Ishikawa (cell line): ENCODE data around the gene PER2.

Experiments used
- CEBPB ChIP-seq: IDR thresholded peaks from 2 replicates; pipeline ENCODE4 v1.6.1; 2012
- EGR1 ChIP-seq: IDR thresholded peaks from 2 replicates; pipeline ENCODE4 v1.6.1; 2012
- EP300 ChIP-seq: IDR thresholded peaks from 2 replicates; pipeline ENCODE4 v1.6.1; 2012; ENCODE audit warnings: borderline replicate concordance
- FOXM1 ChIP-seq: IDR thresholded peaks from 2 replicates; pipeline ENCODE4 v1.6.1; 2012; ENCODE audit warnings: low read depth, borderline replicate concordance
- MAX ChIP-seq: IDR thresholded peaks from 2 replicates; pipeline ENCODE4 v1.6.1; 2012
- NFIC ChIP-seq: IDR thresholded peaks from 2 replicates; pipeline ENCODE4 v1.6.1; 2012
- RAD21 ChIP-seq: IDR thresholded peaks from 2 replicates; pipeline ENCODE4 v1.6.1; 2012; ENCODE audit warnings: low read depth
- REST ChIP-seq: IDR thresholded peaks from 2 replicates; pipeline ENCODE4 v1.6.1; 2012; ENCODE audit warnings: low read depth, mild to moderate bottlenecking
- TAF1 ChIP-seq: IDR thresholded peaks from 2 replicates; pipeline ENCODE4 v1.6.1; 2012; ENCODE audit warnings: low read depth, mild to moderate bottlenecking
- TCF12 ChIP-seq: IDR thresholded peaks from 2 replicates; pipeline ENCODE4 v1.6.1; 2012; ENCODE audit warnings: low read depth
- TEAD4 ChIP-seq: IDR thresholded peaks from 2 replicates; pipeline ENCODE4 v1.6.1; 2012
- USF1 ChIP-seq: IDR thresholded peaks from 2 replicates; pipeline ENCODE4 v1.6.1; 2012
- YY1 ChIP-seq: IDR thresholded peaks from 2 replicates; pipeline ENCODE4 v1.6.1; 2012; ENCODE audit warnings: low read depth
- ZBTB7A ChIP-seq: IDR thresholded peaks from 2 replicates; pipeline ENCODE4 v1.6.1; 2012; ENCODE audit warnings: low read depth

Gene PER2

GRCh38 chr2:238262496-238263122, 25.8 kb downstream of the PER2 start:
- TF ChIP-seq TCF12 (no peak), FOXM1 (no peak), USF1 (no peak), EGR1 (no peak), REST (no peak), CEBPB (no peak), YY1 (no peak), TAF1 (no peak), TEAD4 (no peak), EP300 (no peak), ZBTB7A (no peak), MAX (no peak)

GRCh38 chr2:238261718-238262375, 26.6 kb downstream of the PER2 start:
- TF ChIP-seq TEAD4 (no peak), NFIC (no peak), MAX (no peak), TAF1 (no peak), RAD21 (no peak), YY1 (no peak), EP300 (no peak), CEBPB (no peak), ZBTB7A (no peak), REST (no peak), FOXM1 (no peak)

GRCh38 chr2:238260883-238261282, 27.5 kb downstream of the PER2 start:
- no peak for TF ChIP-seq CEBPB
- TF ChIP-seq TAF1, result no peak
- TF ChIP-seq YY1, result no peak

GRCh38 chr2:238259061-238260020, 29.1 kb downstream of the PER2 start:
- TF ChIP-seq USF1 (no peak), EP300 (no peak), TAF1 (no peak), NFIC (no peak), TCF12 (no peak), RAD21 (no peak), MAX (no peak), REST (no peak), CEBPB (no peak), ZBTB7A (no peak), YY1 (no peak), EGR1 (no peak)
